ENCODE measurements around the gene P3H2.
"Not testable (repeated sequence)": the region's sequence is repeated elsewhere in the genome, so short reads cannot be mapped to it uniquely, and the experiment has no call there.

GRCh38 chr3:190071921-190072320, 48.8 kb downstream of the P3H2 start:
- not testable (repeated sequence) for TF ChIP-seq CTCF (IDR thresholded peaks at IDR 0.05 in 2 of 3, conservative IDR thresholded peaks at IDR 0.05 in 1 of 3; ENCODE audit: borderline replicate concordance in 1 of 3, insufficient read depth in 1 of 3, low read depth in 2 of 3, low read length in 2 of 3); ZBTB33 (IDR thresholded peaks at IDR 0.05; ENCODE audit: extremely low read depth, insufficient replicate concordance, low read length); POLR2AphosphoS5 (IDR thresholded peaks at IDR 0.05; ENCODE audit: low read depth, low read length); ELF1 (IDR thresholded peaks at IDR 0.05; ENCODE audit: borderline replicate concordance, low read depth); POLR2A (IDR thresholded peaks at IDR 0.05; ENCODE audit: borderline replicate concordance, extremely low read depth, insufficient read depth, insufficient read length)

Data from HCT116 (cell line).